NOMO-1 treated with DMSO at 0.1 percent for 48 hours (cell line): ENCODE measurements around the gene TMEM154.
A peak's percentile ranks its signal among the peaks of the same experiment; 100 is the strongest.

Experiments
- DNase-seq: peaks from one replicate; lab custom pipeline; 2025; ENCODE audit not compliant: unreplicated experiment; lab: John Stamatoyannopoulos, UW

The TMEM154 gene

GRCh38 chr4:152679414-152680281, at the start of gene TMEM154:
Gene TMEM154 (minus strand): TSS chr4:152679997. CDS start chr4:152679933, 64 bp downstream.
- DNase-seq, result peak; percentile 99

- DNase-seq, result no peak
These were observed 49.7 kb upstream of the TMEM154 start for GRCh38 chr4:152729466-152729865.

- DNase-seq, result no peak
These were observed 48.5 kb upstream of the TMEM154 start for GRCh38 chr4:152728343-152728742.

- peak; percentile 46 for DNase-seq
These were observed 48.0 kb upstream of the TMEM154 start for GRCh38 chr4:152727784-152728183.

GRCh38 chr4:152724494-152724893, 44.7 kb upstream of the TMEM154 start:
- no peak for DNase-seq

GRCh38 chr4:152723236-152723635, 43.4 kb upstream of the TMEM154 start:
- DNase-seq, result no peak

- no peak for DNase-seq
These were observed 40.2 kb upstream of the TMEM154 start for GRCh38 chr4:152719801-152720556.

- DNase-seq, result no peak
These were observed 39.5 kb upstream of the TMEM154 start for GRCh38 chr4:152719291-152719690.

GRCh38 chr4:152715076-152715475, 35.3 kb upstream of the TMEM154 start:
- DNase-seq, result no peak

- no peak for DNase-seq
These were observed 34.3 kb upstream of the TMEM154 start for GRCh38 chr4:152713951-152714705.

- DNase-seq, result no peak
These were observed 30.1 kb upstream of the TMEM154 start for GRCh38 chr4:152709675-152710438.

GRCh38 chr4:152708796-152709195, 29.0 kb upstream of the TMEM154 start:
- DNase-seq, result no peak

GRCh38 chr4:152708361-152708760, 28.6 kb upstream of the TMEM154 start:
- DNase-seq, result no peak

- no peak for DNase-seq
These were observed 27.8 kb upstream of the TMEM154 start for GRCh38 chr4:152707632-152708031.

- DNase-seq, result no peak
These were observed 26.1 kb upstream of the TMEM154 start for GRCh38 chr4:152705903-152706302.

- no peak for DNase-seq
These were observed 25.0 kb upstream of the TMEM154 start for GRCh38 chr4:152704788-152705187.

- no peak for DNase-seq
These were observed 20.4 kb upstream of the TMEM154 start for GRCh38 chr4:152700151-152700550.

- DNase-seq, result no peak
These were observed 19.5 kb upstream of the TMEM154 start for GRCh38 chr4:152699313-152699712.

- no peak for DNase-seq
These were observed 18.3 kb upstream of the TMEM154 start for GRCh38 chr4:152698089-152698499.

- DNase-seq, result no peak
These were observed 17.7 kb upstream of the TMEM154 start for GRCh38 chr4:152697284-152698088.
